ENCODE results near the gene CHRM1. TPM values are rescaled to one million over a fixed set of nuclear protein-coding genes. Genes with fewer than 3 reads are reported as not detected.

CHRM1 gene
- total RNA-seq, 1 experiment from 2014 or later, result not detected

DNA sequence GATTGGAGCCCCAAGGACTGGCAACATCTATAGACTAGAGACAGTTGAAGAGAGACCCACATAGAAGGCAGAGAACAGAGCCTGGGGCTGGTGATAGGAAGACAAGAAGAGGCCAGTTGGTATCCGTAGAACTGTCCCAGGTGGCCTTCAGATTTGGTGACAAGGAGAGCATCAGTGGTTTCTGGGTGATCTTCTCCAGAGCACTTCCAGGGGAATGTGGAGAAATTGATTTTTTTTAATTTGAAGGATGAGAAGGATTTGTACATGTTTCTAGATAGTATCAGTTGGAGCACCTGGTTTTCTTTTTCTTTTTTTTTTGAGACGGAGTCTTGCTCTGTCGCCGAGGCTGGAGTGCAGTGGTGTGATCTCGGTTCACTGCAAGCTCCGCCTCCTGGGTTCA, 25.7 kb downstream of the CHRM1 start:
- Histone ChIP-seq H4K8ac (replicated peaks; ENCODE audit: insufficient read length, low read depth, low read length) (no peak overlapping the region), H2AK5ac (ENCODE audit: insufficient read length, low read length) (no peak overlapping the region), H4K91ac (ENCODE audit: insufficient read length, low read depth, low read length) (no peak overlapping the region), H2BK15ac (ENCODE audit: low read depth, low read length) (no peak overlapping the region), H3K23ac (ENCODE audit: insufficient read length, low read depth, low read length) (no peak overlapping the region), H3K79me2 (ENCODE audit: insufficient read depth, low read length) (no peaks in the 10 kb centered on the region), H3K14ac (ENCODE audit: insufficient read depth, low read length) (no peak overlapping the region), H2BK5ac (ENCODE audit: insufficient read length, low read length) (no peak overlapping the region), H3K56ac (ENCODE audit: insufficient read length, low read depth, low read length) (no peak overlapping the region), H3K4me2 (ENCODE audit: insufficient read depth, insufficient read length, low read length) (no peak overlapping the region), H3K9ac (ENCODE audit: extremely low read depth, insufficient read length, low read length) (no peak overlapping the region), H4K20me1 (ENCODE audit: control insufficient read depth, insufficient read depth, insufficient read length) (no peaks in the 10 kb centered on the region), H3K79me1 (ENCODE audit: insufficient read depth, low read depth, low read length, poor library complexity, severe bottlenecking) (no peaks in the 10 kb centered on the region), H3K23me2 (ENCODE audit: insufficient read length, low read depth, low read length, poor library complexity, severe bottlenecking) (no peaks in the 10 kb centered on the region), H2BK120ac (ENCODE audit: low read depth, low read length, poor library complexity, severe bottlenecking) (no peak overlapping the region), H3T11ph (ENCODE audit: low read length) (no peak overlapping the region), H2BK12ac (ENCODE audit: insufficient read length, low read depth, low read length) (no peak overlapping the region), H3K18ac (ENCODE audit: insufficient read length, low read depth, low read length) (no peak overlapping the region), H4K5ac (ENCODE audit: insufficient read length, low read depth, low read length) (no peak overlapping the region), H3K27me3 (ENCODE audit: insufficient read depth, low read length) (no peaks in the 10 kb centered on the region), H3K4me1 (ENCODE audit: insufficient read depth, low read length) (peaks cover 3% of the 10 kb centered on the region; the same call in 1 of the 2 replicates), H3K27ac (ENCODE audit: insufficient read length, low read depth, low read length) (no peak overlapping the region), H3K9me3 (ENCODE audit: control insufficient read depth, low read depth, low read length) (no peaks in the 10 kb centered on the region), H2BK20ac (ENCODE audit: low read depth, low read length, poor library complexity, severe bottlenecking) (no peak overlapping the region), H3K4ac (ENCODE audit: low read depth, low read length) (no peak overlapping the region), H2AFZ (ENCODE audit: low read length) (no peak overlapping the region)
- TF ChIP-seq CTCF (conservative IDR thresholded peaks at IDR 0.05), result no peak
- Mint-ChIP-seq H3K27ac (peak overlapping the region in 1 of 3 experiments; percentile 8; a peak in 1 of 7 replicates), H3K4me3 (no peak overlapping the region), H3K4me1 (peaks cover 8 to 21% of the 10 kb centered on the region in 2 experiments), H3K9me3 (no peaks in the 10 kb centered on the region; a peak in 1 of 5 replicates), H3K36me3 (ENCODE audit: insufficient read depth in 1 of 3, low read depth in 3 of 3) (no peaks in the 10 kb centered on the region; a peak in 1 of 7 replicates), H3K27me3 (ENCODE audit: low read depth) (peaks cover 7% of the 10 kb centered on the region)
- WGBS (ENCODE audit: extremely low coverage, insufficient read length, low lambda C conversion rate), result no CpG with 5 or more reads among the region's 6 CpGs
- no peak for DNase-seq
